ENCODE data around the gene LAMA1. TPM values are rescaled to one million over a fixed set of nuclear protein-coding genes. Genes with fewer than 3 reads are reported as not detected.

Gene LAMA1
- total and polyA plus RNA-seq, 2 of the 4 experiments (the other 2 are of a cell fraction), result 10.9 to 15.5 TPM

GRCh38 chr18:7064346-7064745 lies 53.3 kb downstream of the LAMA1 start:
- Histone ChIP-seq H3K23ac (ENCODE audit: low read depth, low read length) (no peak overlapping the region), H4K20me1 (ENCODE audit: insufficient read depth, low read length) (no peaks in the 10 kb centered on the region), H2BK5ac (ENCODE audit: low read depth, low read length, poor library complexity, severe bottlenecking) (no peak overlapping the region), H4K8ac (ENCODE audit: low read depth in 2 of 2, low read length in 2 of 2) (no peak overlapping the region), H4K91ac (ENCODE audit: insufficient read depth, low read depth, low read length) (no peak overlapping the region), H3K9ac (ENCODE audit: low read depth, low read length) (no peak overlapping the region), H3K56ac (ENCODE audit: extremely low read depth, insufficient read depth, low read length) (no peak overlapping the region), H2AFZ (replicated peaks; ENCODE audit: low read length, poor library complexity) (no peak overlapping the region), H3K27ac (ENCODE audit: insufficient read depth, low read length) (no peak overlapping the region), H2AK9ac (replicated peaks; ENCODE audit: low read depth, low read length, poor library complexity) (no peak overlapping the region), H4K5ac (ENCODE audit: low read depth, low read length) (no peak overlapping the region), H3K9me3 (ENCODE audit: control insufficient read depth, insufficient read depth, low read length) (no peaks in the 10 kb centered on the region), H3K79me1 (ENCODE audit: low read depth in 1 of 2, low read length in 2 of 2) (no peaks in the 10 kb centered on the region), H3K4me2 (ENCODE audit: low read depth, low read length) (no peak overlapping the region), H2AK5ac (ENCODE audit: low read depth, low read length) (no peak overlapping the region), H2BK15ac (ENCODE audit: low read depth, low read length) (no peak overlapping the region), H2BK20ac (ENCODE audit: low read depth, low read length) (no peak overlapping the region), H3K27me3 (ENCODE audit: control insufficient read depth, insufficient read depth, low read length) (no peaks in the 10 kb centered on the region), H3K4ac (ENCODE audit: low read depth, low read length) (no peak overlapping the region), H3K4me3 (ENCODE audit: insufficient read depth, low read depth, low read length) (no peak overlapping the region), H3K4me1 (ENCODE audit: control insufficient read depth, insufficient read depth, low read length) (peaks cover 4% of the 10 kb centered on the region; the same call in 1 of the 2 replicates), H3K9me1 (ENCODE audit: insufficient read depth, low read length) (no peaks in the 10 kb centered on the region), H3K14ac (replicated peaks; ENCODE audit: low read depth, low read length) (no peak overlapping the region), H3K18ac (ENCODE audit: low read depth, low read length) (no peak overlapping the region), H2BK120ac (ENCODE audit: low read depth, low read length) (no peak overlapping the region), H3K36me3 (ENCODE audit: control insufficient read depth, insufficient read depth, low read length) (no peaks in the 10 kb centered on the region)
- BruUV-seq (replicated peaks), result no TSS peak
- in situ Hi-C loops (cut with MboI; ENCODE audit: low sequenced_read_pairs), result no loop called here
- dilution Hi-C loops (cut with HindIII; ENCODE audit: low sequenced_read_pairs, unreplicated experiment), result no loop called here
- no CpG with 5 or more reads among the region's 3 CpGs for WGBS, 2 experiments (ENCODE audit: extremely low coverage in 2 of 2, insufficient read length in 1 of 2)
- intact Hi-C loops (cut with micrococcal nuclease), result no loop called here
- no peak for TF ChIP-seq RAD21 (IDR thresholded peaks at IDR 0.05; ENCODE audit: low read length)
- TF ChIP-seq BHLHE40 (IDR thresholded peaks at IDR 0.05; ENCODE audit: low read depth, low read length), result no peak
- TF ChIP-seq POLR2A (IDR thresholded peaks at IDR 0.05; ENCODE audit: low read depth, low read length), result no peak
- no peak for TF ChIP-seq CEBPB (IDR thresholded peaks at IDR 0.05; ENCODE audit: low read depth, low read length)
- TF ChIP-seq CHD1 (IDR thresholded peaks at IDR 0.05; ENCODE audit: low read depth, low read length), result no peak
- TF ChIP-seq MAFK (IDR thresholded peaks at IDR 0.05; ENCODE audit: low read depth, low read length), result no peak
- TF ChIP-seq RCOR1 (IDR thresholded peaks at IDR 0.05; ENCODE audit: insufficient replicate concordance, low read length), result no peak
- TF ChIP-seq NFE2L2 (IDR thresholded peaks at IDR 0.05; ENCODE audit: low read depth, low read length), result no peak
- no peak for TF ChIP-seq SMC3 (IDR thresholded peaks at IDR 0.05; ENCODE audit: low read depth, low read length)
- no peak for TF ChIP-seq MAZ (IDR thresholded peaks at IDR 0.05; ENCODE audit: borderline replicate concordance, low read depth, low read length)
- TF ChIP-seq MXI1 (IDR thresholded peaks at IDR 0.05; ENCODE audit: borderline replicate concordance, low read depth, low read length), result no peak
- no peak for TF ChIP-seq USF2 (IDR thresholded peaks at IDR 0.05; ENCODE audit: low read depth, low read length)
- TF ChIP-seq CTCF (conservative IDR thresholded peaks at IDR 0.05; ENCODE audit: low read depth, low read length), result no peak
- no peak for TF ChIP-seq RFX5 (IDR thresholded peaks at IDR 0.05; ENCODE audit: low read depth, low read length)
- no peak for TF ChIP-seq ELK1 (IDR thresholded peaks at IDR 0.05; ENCODE audit: borderline replicate concordance, low read depth, low read length)
- TF ChIP-seq FOS (IDR thresholded peaks at IDR 0.05; ENCODE audit: low read depth, low read length), result no peak
- DNase-seq (no peak), ATAC-seq (ENCODE audit: low read depth) (no peak)
- POLR2A ChIA-PET (ENCODE audit: unreplicated experiment), result no interaction called here
- CTCF ChIA-PET, result no interaction called here
